ENCODE measurements around the gene SIX2. TPM values are rescaled to one million over a fixed set of nuclear protein-coding genes. Genes with fewer than 3 reads are reported as not detected.

Gene SIX2
- total RNA-seq, 1 donor from 2014 or later = not detected

DNA sequence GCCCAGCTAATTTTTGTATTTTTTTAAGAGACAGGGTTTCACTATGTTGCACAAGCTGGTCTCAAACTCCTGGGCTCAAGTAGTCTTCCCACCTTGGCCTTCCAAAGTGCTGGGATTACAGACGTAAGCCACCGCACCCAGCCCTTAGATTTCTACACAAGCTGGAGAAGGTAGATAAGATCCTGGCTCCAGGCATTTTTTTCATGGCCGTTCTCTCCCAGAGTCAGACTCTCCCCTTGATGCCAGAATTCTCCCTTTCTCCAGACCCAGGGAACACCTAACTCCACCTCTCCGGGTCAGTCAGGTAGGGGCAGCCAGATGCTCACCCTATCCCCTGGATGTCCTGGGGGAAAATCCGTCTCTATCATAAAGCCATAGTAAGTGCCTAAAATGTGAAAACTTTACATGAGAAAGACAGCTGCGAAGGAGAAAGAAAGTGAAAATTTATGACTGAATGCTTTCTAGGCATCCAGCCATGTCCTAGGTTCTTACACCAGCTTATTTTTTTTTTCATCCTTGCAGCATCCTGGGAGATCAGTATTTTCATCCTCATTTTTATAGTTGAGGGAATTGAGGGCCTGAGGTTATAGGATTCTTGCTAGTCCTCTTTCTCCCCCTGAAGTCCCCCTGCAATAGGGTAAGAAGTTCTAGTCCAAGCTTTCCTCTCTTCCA lies 51.5 kb downstream of the SIX2 start:
- Histone ChIP-seq H3K9me3 (no peaks in the 10 kb centered on the region), H3K27me3 (peaks cover 53% of the 10 kb centered on the region), H3K36me3 (no peaks in the 10 kb centered on the region), H3K4me3 (no peak overlapping the region), H3K4me1 (peaks cover 11% of the 10 kb centered on the region), H3K27ac (no peak overlapping the region)
- DNase-seq (no peak), ATAC-seq (no peak)
- TF ChIP-seq, protein P1, sequence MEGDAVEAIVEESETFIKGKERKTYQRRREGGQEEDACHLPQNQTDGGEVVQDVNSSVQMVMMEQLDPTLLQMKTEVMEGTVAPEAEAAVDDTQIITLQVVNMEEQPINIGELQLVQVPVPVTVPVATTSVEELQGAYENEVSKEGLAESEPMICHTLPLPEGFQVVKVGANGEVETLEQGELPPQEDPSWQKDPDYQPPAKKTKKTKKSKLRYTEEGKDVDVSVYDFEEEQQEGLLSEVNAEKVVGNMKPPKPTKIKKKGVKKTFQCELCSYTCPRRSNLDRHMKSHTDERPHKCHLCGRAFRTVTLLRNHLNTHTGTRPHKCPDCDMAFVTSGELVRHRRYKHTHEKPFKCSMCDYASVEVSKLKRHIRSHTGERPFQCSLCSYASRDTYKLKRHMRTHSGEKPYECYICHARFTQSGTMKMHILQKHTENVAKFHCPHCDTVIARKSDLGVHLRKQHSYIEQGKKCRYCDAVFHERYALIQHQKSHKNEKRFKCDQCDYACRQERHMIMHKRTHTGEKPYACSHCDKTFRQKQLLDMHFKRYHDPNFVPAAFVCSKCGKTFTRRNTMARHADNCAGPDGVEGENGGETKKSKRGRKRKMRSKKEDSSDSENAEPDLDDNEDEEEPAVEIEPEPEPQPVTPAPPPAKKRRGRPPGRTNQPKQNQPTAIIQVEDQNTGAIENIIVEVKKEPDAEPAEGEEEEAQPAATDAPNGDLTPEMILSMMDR (IDR thresholded peaks at IDR 0.05) = no peak
- intact Hi-C loops (cut with DNase I) = no loop called here

DNA sequence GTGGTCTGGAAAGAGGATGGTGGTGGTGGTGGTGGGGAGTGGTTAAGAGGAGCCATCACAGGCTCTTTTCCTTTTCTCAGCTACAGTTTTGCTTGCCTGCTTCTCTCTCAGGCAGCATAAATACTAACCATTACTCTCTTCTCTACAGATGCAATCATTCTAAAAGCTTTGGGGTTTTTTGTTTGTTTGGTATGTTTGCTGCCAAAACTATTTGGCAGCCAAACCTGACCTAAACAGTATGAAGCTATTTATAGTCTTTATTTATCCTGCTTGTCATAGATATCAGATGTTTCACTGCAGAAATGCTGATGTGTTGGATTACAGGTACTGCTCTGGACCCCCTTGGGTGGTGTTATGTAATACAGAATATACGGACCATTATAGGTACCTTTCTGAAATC lies 52.4 kb downstream of the SIX2 start:
- intact Hi-C loops (cut with DNase I) = no loop called here
- Histone ChIP-seq H3K4me1 (peaks cover 19% of the 10 kb centered on the region), H3K27me3 (peaks cover 62% of the 10 kb centered on the region), H3K4me3 (no peak overlapping the region), H3K9me3 (no peaks in the 10 kb centered on the region), H3K36me3 (no peaks in the 10 kb centered on the region), H3K27ac (no peak overlapping the region)
- DNase-seq (no peak), ATAC-seq (no peak)
- TF ChIP-seq, protein P1 (IDR thresholded peaks at IDR 0.05) = no peak

DNA sequence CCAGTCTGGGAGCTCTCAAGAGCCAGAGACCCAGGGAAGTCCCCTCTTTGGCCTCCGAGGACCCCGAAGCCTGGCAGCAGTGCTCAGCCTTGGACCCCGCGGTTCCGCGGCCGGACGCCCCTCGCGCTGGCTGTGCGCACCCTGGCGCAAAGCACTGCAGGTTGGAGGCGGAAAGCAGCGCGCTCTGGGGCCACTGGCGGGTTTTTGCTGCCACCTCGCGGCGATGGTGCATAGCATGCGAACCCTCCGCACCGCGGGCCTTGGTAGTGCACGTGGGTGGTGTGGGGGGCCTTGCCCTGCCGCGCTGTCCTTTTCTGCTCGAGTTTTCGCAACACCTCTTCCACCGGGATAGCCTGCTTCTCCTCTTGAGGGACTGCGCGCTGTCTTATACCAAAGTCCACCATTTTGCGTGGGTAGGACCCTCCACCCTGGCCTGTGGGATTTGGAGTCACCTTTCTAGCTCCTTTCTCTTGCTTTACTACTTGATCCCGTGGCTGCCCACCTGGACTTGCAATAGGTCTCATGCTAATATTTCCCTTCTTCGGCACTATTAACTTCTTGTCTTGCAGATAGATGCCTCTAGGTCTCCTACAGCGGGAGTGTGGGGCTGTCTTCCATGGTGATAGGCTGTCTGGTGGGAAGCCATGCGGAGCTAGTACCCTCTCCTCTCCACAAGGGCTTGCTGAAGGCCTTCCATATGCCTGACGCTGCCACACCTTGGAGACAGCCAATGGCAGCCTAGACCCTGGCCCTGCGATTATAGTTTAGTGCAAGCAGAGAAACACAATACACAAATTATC lies 53.5 kb downstream of the SIX2 start:
- peaks cover 21% of the 10 kb centered on the region for H3K4me1 ChIP-seq
- TF ChIP-seq, protein P1 (IDR thresholded peaks at IDR 0.05) = peak; percentile 86
- H3K36me3 ChIP-seq = no peaks in the 10 kb centered on the region
- H3K27me3 ChIP-seq = peaks cover 59% of the 10 kb centered on the region
- H3K27ac ChIP-seq = no peak overlapping the region
- intact Hi-C loops (cut with DNase I) = no loop called here
- no peak overlapping the region for H3K4me3 ChIP-seq
- DNase-seq (peak; percentile 89), ATAC-seq (peak; percentile 86)
- H3K9me3 ChIP-seq = no peaks in the 10 kb centered on the region

Other genes starting within 250 kb of the SIX2 start
- not detected for gene SIX3, start 67.8 kb downstream of the SIX2 start, total RNA-seq

Measured in upper lobe of right lung (tissue), 1 donor.